ENCODE data around the gene RHBDF2.

The RHBDF2 gene

DNA sequence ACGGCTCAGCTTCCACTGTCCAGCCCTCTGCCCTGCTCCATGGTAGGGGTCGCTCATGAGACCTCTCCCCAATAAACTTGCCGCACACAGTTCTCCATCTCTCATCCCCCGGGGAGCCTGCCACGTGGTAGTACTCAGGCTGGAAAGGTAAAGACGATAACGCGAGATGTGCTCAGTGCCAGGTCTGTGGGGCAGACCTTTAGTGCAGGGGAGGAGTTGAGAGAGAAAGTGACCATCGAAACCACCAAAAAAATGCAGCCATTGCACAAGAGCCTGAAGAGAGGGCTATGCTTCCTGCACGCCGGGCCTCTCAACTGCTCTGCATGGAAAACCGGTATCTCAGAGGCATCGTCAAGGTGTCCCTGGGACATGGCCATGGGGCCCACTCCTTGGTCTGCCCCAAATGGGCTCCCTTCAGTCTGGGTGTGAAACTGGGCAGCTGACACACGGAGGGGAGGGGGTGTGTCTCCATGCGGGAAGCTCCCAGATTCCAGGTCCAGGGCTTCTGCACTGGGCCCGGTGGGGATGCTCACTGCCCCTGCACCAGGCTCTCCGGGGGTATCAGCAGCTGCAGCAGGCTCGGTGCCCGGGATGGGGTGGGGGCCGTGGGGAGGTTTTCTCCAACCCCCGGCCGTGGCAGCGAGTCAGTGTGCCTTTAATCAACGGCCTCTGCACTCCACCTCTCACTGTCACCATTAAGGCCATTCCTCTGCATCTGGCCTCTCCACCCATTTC lies 38.5 kb downstream of the RHBDF2 start:
- no peak overlapping the region for H3K4me2 ChIP-seq (ENCODE audit: insufficient read depth, low read length, poor library complexity, severe bottlenecking)
- H3K9me3 ChIP-seq (replicated peaks in 1 of 2; ENCODE audit: control insufficient read depth in 2 of 2, insufficient read depth in 1 of 2, low read depth in 1 of 2, low read length in 2 of 2), result no peaks in the 10 kb centered on the region
- H3K79me1 ChIP-seq (ENCODE audit: low read depth, low read length), result no peaks in the 10 kb centered on the region
- no peak for DNase-seq (ENCODE audit: low spot score)
- no peak overlapping the region for H3K27ac ChIP-seq (replicated peaks; ENCODE audit: low read length)
- H3K23ac ChIP-seq (ENCODE audit: low read depth, low read length, poor library complexity), result no peak overlapping the region
- H2BK12ac ChIP-seq (ENCODE audit: low read length), result no peak overlapping the region
- H2AK5ac ChIP-seq (ENCODE audit: low read depth, low read length), result no peak overlapping the region
- no peak overlapping the region for H3K4ac ChIP-seq (ENCODE audit: low read length)
- no peak overlapping the region for H2BK15ac ChIP-seq (ENCODE audit: low read length)
- H2BK120ac ChIP-seq (ENCODE audit: low read depth, low read length), result no peak overlapping the region
- H4K91ac ChIP-seq (ENCODE audit: low read depth, low read length, poor library complexity), result no peak overlapping the region
- no peak overlapping the region for H3K14ac ChIP-seq (ENCODE audit: low read length)
- no peak overlapping the region for H4K8ac ChIP-seq (ENCODE audit: low read depth, low read length)
- H3K27me3 ChIP-seq (ENCODE audit: control insufficient read depth in 3 of 3, insufficient read depth in 3 of 3, low read depth in 1 of 3, low read length in 3 of 3), result peaks cover 0 to 26% (median 0%) of the 10 kb centered on the region in 3 experiments
- H3K18ac ChIP-seq (ENCODE audit: low read length), result peak overlapping the region; percentile 11
- H3K9ac ChIP-seq (ENCODE audit: low read depth, low read length, poor library complexity), result no peak overlapping the region
- H2BK5ac ChIP-seq (ENCODE audit: low read length), result no peak overlapping the region
- H3K4me1 ChIP-seq (ENCODE audit: control insufficient read depth in 2 of 2, insufficient read depth in 1 of 2, low read depth in 1 of 2, low read length in 2 of 2), result peaks cover 4 to 8% of the 10 kb centered on the region in 2 donors
- H2AFZ ChIP-seq (ENCODE audit: low read length), result no peak overlapping the region
- H3K36me3 ChIP-seq (replicated peaks in 1 of 2; ENCODE audit: control insufficient read depth in 2 of 2, insufficient read depth in 2 of 2, low read length in 2 of 2), result no peaks in the 10 kb centered on the region
- H3K4me3 ChIP-seq (ENCODE audit: low read length in 2 of 2), result no peak overlapping the region
- WGBS, 2 donors (ENCODE audit: extremely low coverage in 2 of 2, insufficient read length in 2 of 2, insufficient replicate concordance in 1 of 2), result no CpG with 5 or more reads among the region's 24 CpGs

DNA sequence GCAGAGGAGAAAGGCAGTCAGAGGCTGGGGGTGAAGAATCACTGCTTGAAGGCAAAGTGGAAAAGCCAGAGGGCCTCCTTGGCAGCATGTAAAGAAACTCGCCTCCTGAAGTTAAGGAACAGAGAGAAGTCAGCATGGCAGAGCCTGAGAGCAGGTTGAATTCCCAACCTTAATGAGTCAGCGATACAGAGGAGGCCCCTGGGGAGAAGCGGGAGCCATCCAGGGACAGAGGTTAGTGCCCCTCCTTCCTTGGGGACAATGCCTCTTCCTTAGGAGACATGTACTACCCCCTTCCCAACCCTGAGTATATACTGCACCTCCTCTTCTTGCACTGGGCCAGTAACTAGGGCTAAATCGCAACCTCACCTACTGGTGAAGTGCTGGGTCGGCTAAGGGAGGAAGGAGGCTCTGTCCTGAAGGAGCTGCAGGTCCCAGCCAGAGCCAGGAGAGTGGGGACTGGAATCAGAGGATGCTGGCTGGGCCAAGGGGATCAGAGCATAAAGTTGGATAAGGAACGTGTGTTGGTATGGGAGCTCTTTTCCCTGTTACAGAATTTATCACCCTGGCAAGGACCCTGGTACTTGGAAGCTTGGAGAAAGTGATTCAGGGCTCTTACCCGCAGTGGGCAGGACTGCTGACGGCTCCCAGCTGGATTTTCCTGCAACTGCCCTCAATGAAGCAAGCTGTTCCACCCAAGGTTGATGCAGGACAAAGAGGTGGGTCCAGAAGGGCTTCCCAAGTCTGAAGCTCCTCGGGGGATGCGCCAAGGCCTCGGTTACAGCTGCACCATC lies 39.3 kb downstream of the RHBDF2 start:
- Histone ChIP-seq H3K27ac (replicated peaks; ENCODE audit: low read length) (no peak overlapping the region), H3K36me3 (replicated peaks in 1 of 2; ENCODE audit: control insufficient read depth in 2 of 2, insufficient read depth in 2 of 2, low read length in 2 of 2) (no peaks in the 10 kb centered on the region), H4K91ac (ENCODE audit: low read depth, low read length, poor library complexity) (no peak overlapping the region), H3K79me1 (ENCODE audit: low read depth, low read length) (no peaks in the 10 kb centered on the region), H3K9ac (ENCODE audit: low read depth, low read length, poor library complexity) (peak overlapping the region; percentile 39), H3K23ac (ENCODE audit: low read depth, low read length, poor library complexity) (no peak overlapping the region), H3K4me2 (ENCODE audit: insufficient read depth, low read length, poor library complexity, severe bottlenecking) (no peak overlapping the region), H3K9me3 (replicated peaks in 1 of 2; ENCODE audit: control insufficient read depth in 2 of 2, insufficient read depth in 1 of 2, low read depth in 1 of 2, low read length in 2 of 2) (no peaks in the 10 kb centered on the region), H4K8ac (ENCODE audit: low read depth, low read length) (no peak overlapping the region), H2AK5ac (ENCODE audit: low read depth, low read length) (no peak overlapping the region), H2BK12ac (ENCODE audit: low read length) (no peak overlapping the region), H3K27me3 (ENCODE audit: control insufficient read depth in 3 of 3, insufficient read depth in 3 of 3, low read depth in 1 of 3, low read length in 3 of 3) (peaks cover 0 to 20% (median 0%) of the 10 kb centered on the region in 3 experiments), H2AFZ (ENCODE audit: low read length) (no peak overlapping the region), H3K14ac (ENCODE audit: low read length) (no peak overlapping the region), H3K4ac (ENCODE audit: low read length) (no peak overlapping the region), H3K4me3 (ENCODE audit: low read length in 2 of 2) (no peak overlapping the region), H3K18ac (ENCODE audit: low read length) (peak overlapping the region; percentile 11), H3K4me1 (ENCODE audit: control insufficient read depth in 2 of 2, insufficient read depth in 1 of 2, low read depth in 1 of 2, low read length in 2 of 2) (peaks cover 1 to 2% of the 10 kb centered on the region in 2 donors), H2BK120ac (ENCODE audit: low read depth, low read length) (no peak overlapping the region), H2BK15ac (ENCODE audit: low read length) (no peak overlapping the region), H2BK5ac (ENCODE audit: low read length) (no peak overlapping the region)
- WGBS, 2 donors (ENCODE audit: extremely low coverage in 2 of 2, insufficient read length in 2 of 2, insufficient replicate concordance in 1 of 2), result no CpG with 5 or more reads among the region's 11 CpGs
- DNase-seq (ENCODE audit: low spot score), result no peak

GRCh38 chr17:76459674-76460073 lies 41.5 kb downstream of the RHBDF2 start:
- H3K27ac ChIP-seq (replicated peaks; ENCODE audit: low read length), result no peak overlapping the region
- no peak overlapping the region for H3K14ac ChIP-seq (ENCODE audit: low read length)
- DNase-seq (ENCODE audit: low spot score), result no peak
- H3K4me3 ChIP-seq (ENCODE audit: low read length in 2 of 2), result no peak overlapping the region
- H3K79me1 ChIP-seq (ENCODE audit: low read depth, low read length), result no peaks in the 10 kb centered on the region
- no peak overlapping the region for H3K4ac ChIP-seq (ENCODE audit: low read length)
- H3K4me2 ChIP-seq (ENCODE audit: insufficient read depth, low read length, poor library complexity, severe bottlenecking), result no peak overlapping the region
- no CpG with 5 or more reads among the region's 4 CpGs for WGBS, 2 donors (ENCODE audit: extremely low coverage in 2 of 2, insufficient read length in 2 of 2, insufficient replicate concordance in 1 of 2)
- no peaks in the 10 kb centered on the region for H3K36me3 ChIP-seq (replicated peaks in 1 of 2; ENCODE audit: control insufficient read depth in 2 of 2, insufficient read depth in 2 of 2, low read length in 2 of 2)
- no peak overlapping the region for H4K8ac ChIP-seq (ENCODE audit: low read depth, low read length)
- H2BK15ac ChIP-seq (ENCODE audit: low read length), result no peak overlapping the region
- no peak overlapping the region for H2BK5ac ChIP-seq (ENCODE audit: low read length)
- no peaks in the 10 kb centered on the region for H3K9me3 ChIP-seq (replicated peaks in 1 of 2; ENCODE audit: control insufficient read depth in 2 of 2, insufficient read depth in 1 of 2, low read depth in 1 of 2, low read length in 2 of 2)
- H4K91ac ChIP-seq (ENCODE audit: low read depth, low read length, poor library complexity), result no peak overlapping the region
- H3K4me1 ChIP-seq (ENCODE audit: control insufficient read depth in 2 of 2, insufficient read depth in 1 of 2, low read depth in 1 of 2, low read length in 2 of 2), result no peaks in the 10 kb centered on the region
- H2AK5ac ChIP-seq (ENCODE audit: low read depth, low read length), result no peak overlapping the region
- H2BK12ac ChIP-seq (ENCODE audit: low read length), result no peak overlapping the region
- H2BK120ac ChIP-seq (ENCODE audit: low read depth, low read length), result no peak overlapping the region
- peaks cover 0 to 20% (median 0%) of the 10 kb centered on the region in 3 experiments for H3K27me3 ChIP-seq (ENCODE audit: control insufficient read depth in 3 of 3, insufficient read depth in 3 of 3, low read depth in 1 of 3, low read length in 3 of 3)
- no peak overlapping the region for H3K23ac ChIP-seq (ENCODE audit: low read depth, low read length, poor library complexity)
- H3K9ac ChIP-seq (ENCODE audit: low read depth, low read length, poor library complexity), result no peak overlapping the region
- no peak overlapping the region for H3K18ac ChIP-seq (ENCODE audit: low read length)
- H2AFZ ChIP-seq (ENCODE audit: low read length), result peak overlapping the region; percentile 16
